Stimulated activated CD4-positive, alpha-beta T cell treated with anti-CD3 and anti-CD28 coated beads, Interleukin-2, amount 100 ng/mL, for 24 hours (primary cell): ENCODE results near the gene SLIT3.
"Not testable (repeated sequence)": the region's sequence is repeated elsewhere in the genome, so short reads cannot be mapped to it uniquely, and the experiment has no call there.

Experiments used
- DNase-seq, 2 donors: peaks; one replicate each; pipeline ENCODE4 v3.0.0-alpha.2; 2020

The SLIT3 gene

GRCh38 chr5:169168280-169168679, 132.7 kb downstream of the SLIT3 start:
- DNase-seq = no peak

- DNase-seq = no peak
Observed at GRCh38 chr5:169166078-169166477, 134.9 kb downstream of the SLIT3 start.

DNA sequence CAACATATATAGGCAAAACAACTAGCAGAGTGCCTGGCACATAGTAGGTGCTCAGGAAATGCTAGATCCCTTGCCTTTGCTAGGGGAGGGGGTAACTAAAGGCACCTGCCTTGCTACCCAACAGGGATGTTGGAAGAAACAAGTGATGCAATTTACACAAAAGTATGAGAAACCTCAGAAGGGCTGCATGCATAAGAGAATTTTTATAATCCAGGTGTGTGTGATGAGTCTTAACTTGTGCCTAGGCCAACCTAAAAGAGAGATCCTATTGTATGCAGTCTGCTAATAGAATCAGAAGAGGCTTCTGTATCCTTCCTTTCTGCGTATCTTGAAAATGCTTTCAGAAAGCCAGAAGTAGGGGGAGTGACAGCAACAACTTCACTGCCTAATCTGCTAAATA, 135.9 kb downstream of the SLIT3 start:
- no peak for DNase-seq

DNA sequence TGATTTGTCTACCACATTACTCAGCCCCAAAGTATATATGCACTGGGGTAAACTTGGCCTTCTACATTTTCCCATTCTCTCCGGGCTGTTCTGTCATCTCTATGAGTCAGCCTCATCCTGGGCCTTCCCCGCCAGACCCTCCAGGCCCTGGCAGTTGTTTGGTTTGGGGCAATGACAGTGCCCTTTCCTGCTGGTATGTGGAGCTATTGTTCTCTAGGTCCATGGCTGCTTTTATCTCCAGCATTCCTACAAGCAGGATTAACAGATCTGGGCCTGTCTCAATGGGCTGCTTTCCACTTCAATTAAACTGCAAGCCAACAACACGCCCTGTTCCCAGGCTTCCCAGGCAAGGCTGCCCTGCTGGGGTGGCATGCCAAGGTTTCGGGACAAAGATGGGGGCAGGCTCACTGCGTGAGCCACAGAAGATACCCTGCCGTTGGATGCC, 136.4 kb downstream of the SLIT3 start:
- DNase-seq = no peak

GRCh38 chr5:169162407-169162806, 138.5 kb downstream of the SLIT3 start:
- DNase-seq = no peak

GRCh38 chr5:169161022-169161680, 139.8 kb downstream of the SLIT3 start:
- no peak for DNase-seq

DNA sequence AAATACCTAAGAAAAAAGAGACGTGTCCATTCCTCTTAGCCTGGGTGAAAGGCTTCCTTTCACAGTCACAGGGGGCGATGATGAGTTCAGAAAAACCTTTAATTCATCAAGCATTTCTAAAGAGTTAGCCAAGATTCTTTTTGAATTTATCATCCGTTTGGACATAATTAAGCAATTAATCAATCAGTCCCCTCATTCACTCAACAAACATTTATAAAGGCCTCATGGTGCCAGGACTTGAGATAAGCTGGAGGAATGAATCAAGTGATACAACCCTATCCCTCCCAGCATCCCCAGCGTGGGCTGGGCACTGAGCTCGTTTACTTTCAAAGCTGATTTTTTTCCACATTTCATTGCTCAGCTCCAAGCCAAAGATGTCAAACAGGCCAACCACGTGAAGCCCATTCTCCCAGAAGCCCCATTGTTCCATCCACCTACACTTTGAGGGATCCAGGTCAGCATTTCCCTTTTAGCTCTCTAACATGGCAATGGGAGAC, 140.5 kb downstream of the SLIT3 start:
- no peak for DNase-seq

- DNase-seq = no peak
Observed at GRCh38 chr5:169158764-169159163, 142.2 kb downstream of the SLIT3 start.

DNA sequence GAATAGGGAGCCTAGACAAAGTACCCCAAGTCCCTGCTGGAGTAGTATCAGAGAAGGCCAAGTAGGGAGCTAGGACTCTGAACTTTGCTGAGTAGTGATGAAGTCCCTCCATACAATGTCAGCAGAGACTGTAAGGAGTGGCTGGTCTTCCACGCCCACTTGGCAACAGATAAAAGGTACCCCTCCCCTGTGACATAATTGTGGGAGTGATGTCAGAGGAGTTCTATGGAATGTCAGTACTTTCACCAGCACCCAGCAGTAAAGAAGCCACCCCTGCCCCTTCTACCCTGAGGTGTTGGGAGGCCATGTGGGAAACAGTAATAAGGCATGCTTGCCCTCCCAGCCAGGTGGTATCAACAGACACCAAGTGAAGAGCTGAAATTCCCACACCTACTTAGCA, 143.9 kb downstream of the SLIT3 start:
- no peak for DNase-seq

DNA sequence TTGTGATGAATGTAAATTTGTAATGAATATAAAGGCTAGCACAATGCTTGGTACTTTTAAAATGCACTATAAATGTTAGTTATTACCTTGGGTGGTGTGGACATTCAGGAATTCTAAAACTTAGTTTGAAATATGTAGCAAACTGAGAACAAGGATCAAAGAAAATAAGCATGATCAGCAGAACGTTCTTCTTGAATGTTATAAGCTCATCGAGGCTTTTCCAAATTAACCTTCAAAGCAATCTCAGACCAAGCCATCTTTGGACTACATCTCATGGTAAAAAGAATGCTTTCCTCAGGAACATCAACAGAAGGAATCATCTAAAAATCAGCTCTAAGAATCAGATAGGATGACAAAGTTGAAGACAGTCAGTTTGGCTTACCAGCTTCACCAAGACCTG, 146.3 kb downstream of the SLIT3 start:
- no peak for DNase-seq

GRCh38 chr5:169153405-169153804, 147.5 kb downstream of the SLIT3 start:
- no peak for DNase-seq

DNA sequence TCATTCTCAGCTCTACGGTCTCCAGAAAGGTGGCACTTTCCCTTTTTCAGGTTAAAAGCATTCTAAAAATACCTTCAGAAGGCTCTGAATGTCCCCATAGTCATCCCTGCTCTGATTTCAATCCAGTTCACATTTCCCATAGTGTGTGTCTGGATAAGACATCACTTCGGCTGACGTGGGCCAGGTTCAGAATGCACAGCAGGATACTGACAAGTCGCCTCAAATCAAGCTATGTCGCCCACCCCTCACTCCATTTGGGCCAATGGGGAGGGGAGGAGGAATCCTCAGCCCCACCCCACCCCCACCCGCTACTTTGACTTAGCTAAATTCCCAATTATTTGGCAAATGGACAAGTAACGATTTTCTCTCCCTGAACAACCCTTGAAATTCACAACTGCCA, 148.0 kb downstream of the SLIT3 start:
- no peak for DNase-seq

DNA sequence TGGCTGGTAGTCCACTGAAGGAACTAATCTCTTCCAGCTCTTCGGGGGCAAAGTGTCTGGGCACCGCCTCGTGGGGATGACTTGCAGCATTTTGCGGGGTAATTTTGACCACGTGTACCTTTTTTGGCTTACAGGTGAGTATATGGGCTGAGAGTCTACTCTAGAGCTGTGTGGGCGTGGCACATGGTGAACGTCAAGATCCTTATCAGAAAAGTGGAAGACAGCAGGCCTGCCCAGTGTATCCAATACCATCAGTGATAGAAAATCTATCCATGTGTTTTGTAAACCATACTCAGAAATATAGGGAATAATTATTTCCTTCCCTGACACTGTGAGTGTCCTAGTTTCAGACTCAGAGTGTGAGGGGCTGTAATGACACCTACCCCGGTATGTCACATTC, 148.5 kb downstream of the SLIT3 start:
- no peak for DNase-seq

GRCh38 chr5:169151051-169151805, 149.7 kb downstream of the SLIT3 start:
- no peak for DNase-seq

GRCh38 chr5:169150108-169150507, 150.8 kb downstream of the SLIT3 start:
- no peak for DNase-seq

GRCh38 chr5:169149317-169149716, 151.6 kb downstream of the SLIT3 start:
- no peak for DNase-seq

GRCh38 chr5:169148138-169148740, 152.7 kb downstream of the SLIT3 start:
- DNase-seq = no peak

DNA sequence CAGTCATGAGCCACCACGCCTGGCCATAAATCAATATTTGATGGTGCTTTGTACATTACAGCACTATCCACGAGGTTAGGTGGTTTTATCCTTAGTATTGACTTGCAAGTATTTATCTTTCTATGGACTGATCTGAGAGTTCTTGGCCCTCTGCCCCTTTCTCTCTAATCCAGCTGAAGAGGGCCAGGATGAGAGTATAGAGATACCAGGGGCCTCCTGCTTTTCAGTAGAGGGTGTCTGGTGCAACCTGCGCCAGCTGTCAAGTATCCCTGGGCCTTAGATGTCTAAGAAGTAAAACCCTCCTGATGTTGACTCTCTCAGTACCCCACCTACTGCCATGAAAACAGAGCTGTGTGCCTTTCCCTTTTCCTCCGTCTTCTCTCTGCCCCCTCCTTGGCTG, 153.4 kb downstream of the SLIT3 start:
- DNase-seq = no peak

DNA sequence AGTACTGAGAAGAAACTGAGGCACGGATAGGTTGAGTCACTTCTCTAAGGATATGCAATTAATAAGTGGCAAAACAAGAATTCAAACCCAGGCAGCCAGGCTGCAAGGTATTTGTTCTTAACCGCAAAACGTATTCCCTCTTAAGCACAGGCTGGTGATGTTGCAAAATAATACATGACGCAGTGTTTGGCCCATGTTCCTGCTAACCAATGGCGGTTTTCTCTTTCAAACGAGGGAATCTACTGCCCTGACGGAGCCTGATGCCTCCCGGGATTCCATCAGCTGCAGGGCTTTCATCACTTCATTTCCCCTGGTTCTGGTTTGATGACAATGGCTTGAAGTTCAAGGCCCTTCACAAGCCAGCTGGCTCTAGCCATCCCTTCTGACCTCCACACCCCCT, 154.8 kb downstream of the SLIT3 start:
- DNase-seq = no peak

GRCh38 chr5:169142264-169142970, 158.5 kb downstream of the SLIT3 start:
- DNase-seq = no peak

DNA sequence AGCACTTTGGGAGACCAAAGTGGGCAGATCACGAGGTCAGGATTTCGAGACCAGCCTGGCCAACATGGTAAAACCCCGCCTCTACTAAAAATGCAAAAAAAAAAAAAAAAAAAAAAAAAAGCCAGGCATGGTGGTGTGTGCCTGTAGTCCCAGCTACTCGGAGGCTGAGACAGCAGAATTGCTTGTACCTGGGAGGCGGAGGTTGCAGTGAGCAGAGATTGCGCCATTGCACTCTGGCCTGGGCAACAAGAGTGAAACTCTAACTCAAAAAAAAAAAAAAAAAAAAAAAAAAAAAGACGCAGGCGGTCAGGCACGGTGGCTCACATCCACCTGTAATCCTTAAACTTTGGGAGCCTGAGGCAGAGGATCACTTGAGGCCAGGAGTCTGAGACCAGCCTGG, 160.7 kb downstream of the SLIT3 start:
- not testable (repeated sequence) for DNase-seq

GRCh38 chr5:169139480-169140050, 161.4 kb downstream of the SLIT3 start:
- no peak for DNase-seq

DNA sequence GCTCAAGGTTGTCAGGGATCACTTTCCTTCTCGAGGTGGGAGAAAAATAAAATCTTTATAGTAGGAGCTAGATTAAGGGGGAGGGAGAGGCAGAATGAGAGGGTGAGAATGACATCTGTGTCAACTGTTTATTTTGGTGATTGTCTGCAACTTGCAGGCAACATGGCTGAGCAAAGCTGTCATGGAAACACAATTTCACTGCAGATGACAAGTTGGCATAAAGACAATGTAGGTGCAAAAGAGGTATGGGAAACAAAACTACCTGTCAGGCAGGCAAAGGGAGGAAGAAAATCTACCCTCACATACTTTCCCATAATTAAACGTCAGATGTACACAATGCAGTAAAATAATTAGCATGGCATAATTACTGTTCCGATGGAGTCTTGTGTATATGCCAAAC, 167.4 kb downstream of the SLIT3 start:
- no peak for DNase-seq
